Measurements from ENCODE around the gene ABCA2.

- TF ChIP-seq, protein P1, sequence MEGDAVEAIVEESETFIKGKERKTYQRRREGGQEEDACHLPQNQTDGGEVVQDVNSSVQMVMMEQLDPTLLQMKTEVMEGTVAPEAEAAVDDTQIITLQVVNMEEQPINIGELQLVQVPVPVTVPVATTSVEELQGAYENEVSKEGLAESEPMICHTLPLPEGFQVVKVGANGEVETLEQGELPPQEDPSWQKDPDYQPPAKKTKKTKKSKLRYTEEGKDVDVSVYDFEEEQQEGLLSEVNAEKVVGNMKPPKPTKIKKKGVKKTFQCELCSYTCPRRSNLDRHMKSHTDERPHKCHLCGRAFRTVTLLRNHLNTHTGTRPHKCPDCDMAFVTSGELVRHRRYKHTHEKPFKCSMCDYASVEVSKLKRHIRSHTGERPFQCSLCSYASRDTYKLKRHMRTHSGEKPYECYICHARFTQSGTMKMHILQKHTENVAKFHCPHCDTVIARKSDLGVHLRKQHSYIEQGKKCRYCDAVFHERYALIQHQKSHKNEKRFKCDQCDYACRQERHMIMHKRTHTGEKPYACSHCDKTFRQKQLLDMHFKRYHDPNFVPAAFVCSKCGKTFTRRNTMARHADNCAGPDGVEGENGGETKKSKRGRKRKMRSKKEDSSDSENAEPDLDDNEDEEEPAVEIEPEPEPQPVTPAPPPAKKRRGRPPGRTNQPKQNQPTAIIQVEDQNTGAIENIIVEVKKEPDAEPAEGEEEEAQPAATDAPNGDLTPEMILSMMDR (IDR thresholded peaks at IDR 0.05), result no peak
- no peak for TF ChIP-seq POLR2A (IDR thresholded peaks at IDR 0.05)
- no peak for TF ChIP-seq EP300 (IDR thresholded peaks at IDR 0.05)
Measured at GRCh38 chr9:137052998-137053943, 25.2 kb upstream of the ABCA2 start.
